ENCODE data around the gene SLC22A25.

GRCh38 chr11:63237413-63237812, 6.0 kb downstream of the SLC22A25 start:
- TF ChIP-seq CTCF (IDR thresholded peaks at IDR 0.05) (no peak), POLR2A (IDR thresholded peaks at IDR 0.05) (no peak)

Measured in body of pancreas (tissue), 4 donors.